HepG2 (cell line): Measurements from ENCODE around the gene CARD8.

ENCODE experiments used
- ATF7 ChIP-seq, 2 experiments: fragments of 450-650 bp in 1 of 2; sonication (generic) in 1 of 2; formaldehyde crosslinking in 1 of 2; IDR thresholded peaks; 2 replicates each; pipeline versions ENCODE4 v1.4.0 to v1.6.1; 2016 to 2020; ENCODE audit warnings: antibody characterized with exemption in 1 of 2, mild to moderate bottlenecking in 1 of 2, missing genetic modification reagents in 1 of 2
- CTCF ChIP-seq: sonication (generic); formaldehyde crosslinking; IDR thresholded peaks from 2 replicates; pipeline ENCODE4 v1.5.0; 2020; ENCODE audit warnings: mild to moderate bottlenecking, missing genetic modification reagents, moderate library complexity
- PAF1 ChIP-seq: IDR thresholded peaks from 2 replicates; pipeline ENCODE4 v1.6.1; 2016; ENCODE audit warnings: missing genetic modification reagents, missing compliant biosample characterization
- RBM22 ChIP-seq: fragments of 200-400 bp; formaldehyde crosslinking; optimal IDR thresholded peaks from 2 replicates; pipeline ENCODE3; 2017; ENCODE audit warnings: mild to moderate bottlenecking, low read length, moderate library complexity
- ZNF18 ChIP-seq: sonication (generic); formaldehyde crosslinking; IDR thresholded peaks from 2 replicates; pipeline ENCODE4 v1.8.0; 2022; ENCODE audit warnings: mild to moderate bottlenecking, missing genetic modification reagents; ENCODE audit not compliant: insufficient replicate concordance

- TF ChIP-seq ZNF18 (no peak), RBM22 (no peak), PAF1 (CRISPR knock-in tag) (no peak), ATF7 (IDR thresholded peaks at IDR 0.05) (no peak), ATF7 (CRISPR knock-in tag; IDR thresholded peaks at IDR 0.05) (no peak), CTCF (peak; percentile 90)
Measured at GRCh38 chr19:48290771-48291488, 35.2 kb upstream of the CARD8 start.
